GM21390 (cell line): ENCODE measurements around the gene PLXNB3.
"Not testable (repeated sequence)": the region's sequence is repeated elsewhere in the genome, so short reads cannot be mapped to it uniquely, and the experiment has no call there.

Experiments used
- ATAC-seq: cut with Tn5 transposase; IDR thresholded peaks from one replicate; pipeline ENCODE4 v1.9.1; 2021; ENCODE audit not compliant: unreplicated experiment

The PLXNB3 gene

GRCh38 chrX:153806999-153807575 is 43.0 kb downstream of the PLXNB3 start:
- no peak for ATAC-seq

GRCh38 chrX:153807976-153808375 is 43.9 kb downstream of the PLXNB3 start:
- ATAC-seq: no peak

GRCh38 chrX:153812220-153812619 is 48.2 kb downstream of the PLXNB3 start:
- no peak for ATAC-seq

- ATAC-seq: no peak
These were observed 49.1 kb downstream of the PLXNB3 start for GRCh38 chrX:153813161-153813560.

- ATAC-seq: no peak
These were observed 50.7 kb downstream of the PLXNB3 start for GRCh38 chrX:153814591-153815315.

GRCh38 chrX:153816831-153817690 is 53.0 kb downstream of the PLXNB3 start:
- ATAC-seq: no peak

GRCh38 chrX:153818064-153818463 is 54.0 kb downstream of the PLXNB3 start:
- not testable (repeated sequence) for ATAC-seq

- ATAC-seq: no peak
These were observed 54.7 kb downstream of the PLXNB3 start for GRCh38 chrX:153818571-153819383.

- no peak for ATAC-seq
These were observed 55.5 kb downstream of the PLXNB3 start for GRCh38 chrX:153819384-153820040.

- ATAC-seq: no peak
These were observed 56.6 kb downstream of the PLXNB3 start for GRCh38 chrX:153820601-153821000.

GRCh38 chrX:153821066-153821465 is 57.0 kb downstream of the PLXNB3 start:
- ATAC-seq: no peak

GRCh38 chrX:153824348-153824747 is 60.3 kb downstream of the PLXNB3 start:
- ATAC-seq: no peak

GRCh38 chrX:153825042-153825441 is 61.0 kb downstream of the PLXNB3 start:
- no peak for ATAC-seq
